Suprapubic skin (tissue), 4 donors: ENCODE results near the gene PDE6C.

ENCODE experiments used
- CTCF ChIP-seq, 2 donors: fragments of 200-600 bp in 1 of 2; fragments of 450-650 bp in 1 of 2; sonication (generic) in 1 of 2; IDR thresholded peaks; one replicate each; pipeline ENCODE4 v1.5.1; 2016 to 2019; ENCODE audit warnings: antibody characterized with exemption in 2 of 2, mild to moderate bottlenecking in 1 of 2, moderate library complexity in 1 of 2
- EP300 ChIP-seq: sonication (generic); formaldehyde crosslinking; IDR thresholded peaks from one replicate; pipeline ENCODE4 v1.6.1; 2017; ENCODE audit warnings: antibody characterized with exemption
- POLR2A ChIP-seq, 2 donors: fragments of 450-650 bp; IDR thresholded peaks; one replicate each; pipeline ENCODE4 v1.6.1; 2017; ENCODE audit warnings: antibody characterized with exemption in 2 of 2, mild to moderate bottlenecking in 2 of 2, moderate library complexity in 2 of 2
- POLR2AphosphoS5 ChIP-seq, 3 donors: sonication (generic); formaldehyde crosslinking; IDR thresholded peaks; one replicate each; pipeline ENCODE4 v1.6.1; 2017; ENCODE audit warnings: antibody characterized with exemption in 3 of 3

DNA sequence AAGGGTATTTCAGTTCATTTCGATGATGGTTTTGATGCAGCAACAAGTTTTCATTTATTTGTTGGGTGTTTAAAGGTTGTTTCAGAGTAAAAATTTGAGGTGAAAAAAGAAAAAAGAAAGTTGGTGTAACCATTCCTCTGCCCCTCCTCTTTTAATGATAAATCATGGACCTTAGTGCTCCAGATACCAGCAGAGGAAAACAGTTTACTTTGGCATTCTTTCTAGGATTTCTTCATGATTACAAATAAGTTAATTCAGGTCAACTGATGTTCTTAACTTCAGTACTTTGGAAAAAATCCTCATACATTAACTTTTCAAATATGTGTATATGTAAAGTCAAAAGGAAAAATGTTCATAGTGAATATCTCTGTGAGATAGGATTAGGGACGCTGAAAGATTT, 9.3 kb upstream of the PDE6C start:
- TF ChIP-seq CTCF (IDR thresholded peaks at IDR 0.05) (no peak), POLR2A (IDR thresholded peaks at IDR 0.05) (no peak), POLR2AphosphoS5 (IDR thresholded peaks at IDR 0.05) (no peak), EP300 (no peak)
